ENCODE measurements around the gene CDKN2AIPNL. TPM values are rescaled to one million over a fixed set of nuclear protein-coding genes. Genes with fewer than 3 reads are reported as not detected.

The CDKN2AIPNL gene
- total and polyA plus RNA-seq, 2 of the 13 experiments (the other 11 are each of a cell fraction or from before 2014, with no cell fraction given): 17.4 to 46.5 TPM

- TF ChIP-seq CBX5 (CRISPR knock-in tag; IDR thresholded peaks at IDR 0.05; ENCODE audit: borderline replicate concordance): no peak
- peak; percentile 83 for TF ChIP-seq GATAD2A (CRISPR knock-in tag; IDR thresholded peaks at IDR 0.05)
- TF ChIP-seq ZBTB7B (CRISPR knock-in tag; IDR thresholded peaks at IDR 0.05): peak; percentile 59; the same call in 1 of the 2 replicates
- no peak for TF ChIP-seq HNRNPH1 (optimal IDR thresholded peaks at IDR 0.05; ENCODE audit: low read depth, low read length)
- TF ChIP-seq ZNF704 (CRISPR knock-in tag; IDR thresholded peaks at IDR 0.05; ENCODE audit: borderline replicate concordance): 0 out of 2 replicates have a peak, but pooled peaks have one; percentile 34
- TF ChIP-seq ZBTB46 (CRISPR knock-in tag; IDR thresholded peaks at IDR 0.05; ENCODE audit: borderline replicate concordance): no peak
- no peak for TF ChIP-seq NBN (conservative IDR thresholded peaks at IDR 0.05)
- TF ChIP-seq ZNF101 (CRISPR knock-in tag; IDR thresholded peaks at IDR 0.05; ENCODE audit: borderline replicate concordance, low read depth): no peak
- peak; percentile 91; the same call in 1 of the 2 replicates for TF ChIP-seq ZNF34 (CRISPR knock-in tag; IDR thresholded peaks at IDR 0.05; ENCODE audit: borderline replicate concordance)
- peak; percentile 68 for TF ChIP-seq ARID5B (CRISPR knock-in tag; IDR thresholded peaks at IDR 0.05)
- peak; percentile 93 for TF ChIP-seq PATZ1 (CRISPR knock-in tag; IDR thresholded peaks at IDR 0.05)
- TF ChIP-seq TAF1 (CRISPR knock-in tag; IDR thresholded peaks at IDR 0.05): peak; percentile 75
- TF ChIP-seq FOXO1 (CRISPR knock-in tag; IDR thresholded peaks at IDR 0.05): peak; percentile 85
- TF ChIP-seq SKIL (CRISPR knock-in tag; IDR thresholded peaks at IDR 0.05; ENCODE audit: borderline replicate concordance): peak; percentile 26; the same call in 1 of the 2 replicates
- no peak for TF ChIP-seq HOXA9 (CRISPR knock-in tag; IDR thresholded peaks at IDR 0.05; ENCODE audit: borderline replicate concordance)
Measured at GRCh38 chr5:134370871-134371833, 40.5 kb downstream of the CDKN2AIPNL start, which contains the start of gene UBE2B (continued).

Data from HepG2 (cell line).